Epithelial cell of esophagus (primary cell): Measurements from ENCODE around the gene KDM4C.

Source experiments
- DNase-seq: peaks from one replicate; pipeline ENCODE4 v3.0.0; 2010; ENCODE audit warnings: low read depth
- H3K4me3 ChIP-seq: 2 replicates; pipeline ENCODE4 v1.5.1; 2011; ENCODE audit warnings: mild to moderate bottlenecking, low read length, control low read depth
- TF ChIP-seq, protein P1 (sequence below): IDR thresholded peaks from 2 replicates; pipeline ENCODE4 v1.5.1; 2011; ENCODE audit warnings: low read depth, mild to moderate bottlenecking, low read length, control low read depth, inconsistent platforms; ENCODE audit not compliant: insufficient read depth; ENCODE audit errors: missing control alignments

Gene KDM4C

DNA sequence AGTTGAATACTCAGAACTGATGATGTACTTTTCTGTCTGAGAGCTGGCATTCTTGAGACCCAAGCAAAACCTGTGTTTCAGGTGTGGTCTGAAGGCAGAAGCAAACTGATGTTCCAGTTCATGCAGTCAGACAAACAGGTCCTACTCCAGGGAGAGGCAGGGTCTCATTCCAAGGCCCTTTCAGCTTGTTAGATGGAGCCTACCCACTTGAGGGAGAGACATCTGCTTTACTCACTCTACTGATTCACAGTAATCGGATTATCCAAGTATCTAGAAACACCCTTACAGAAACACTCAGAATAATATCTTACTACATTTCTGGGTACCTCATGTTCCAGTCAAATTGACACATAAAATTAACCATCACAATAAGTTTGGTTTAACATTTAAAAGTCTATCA lies 207.8 kb downstream of the KDM4C start:
- H3K4me3 ChIP-seq: no peak overlapping the region
- no peak for DNase-seq
- TF ChIP-seq, protein P1, sequence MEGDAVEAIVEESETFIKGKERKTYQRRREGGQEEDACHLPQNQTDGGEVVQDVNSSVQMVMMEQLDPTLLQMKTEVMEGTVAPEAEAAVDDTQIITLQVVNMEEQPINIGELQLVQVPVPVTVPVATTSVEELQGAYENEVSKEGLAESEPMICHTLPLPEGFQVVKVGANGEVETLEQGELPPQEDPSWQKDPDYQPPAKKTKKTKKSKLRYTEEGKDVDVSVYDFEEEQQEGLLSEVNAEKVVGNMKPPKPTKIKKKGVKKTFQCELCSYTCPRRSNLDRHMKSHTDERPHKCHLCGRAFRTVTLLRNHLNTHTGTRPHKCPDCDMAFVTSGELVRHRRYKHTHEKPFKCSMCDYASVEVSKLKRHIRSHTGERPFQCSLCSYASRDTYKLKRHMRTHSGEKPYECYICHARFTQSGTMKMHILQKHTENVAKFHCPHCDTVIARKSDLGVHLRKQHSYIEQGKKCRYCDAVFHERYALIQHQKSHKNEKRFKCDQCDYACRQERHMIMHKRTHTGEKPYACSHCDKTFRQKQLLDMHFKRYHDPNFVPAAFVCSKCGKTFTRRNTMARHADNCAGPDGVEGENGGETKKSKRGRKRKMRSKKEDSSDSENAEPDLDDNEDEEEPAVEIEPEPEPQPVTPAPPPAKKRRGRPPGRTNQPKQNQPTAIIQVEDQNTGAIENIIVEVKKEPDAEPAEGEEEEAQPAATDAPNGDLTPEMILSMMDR: no peak

DNA sequence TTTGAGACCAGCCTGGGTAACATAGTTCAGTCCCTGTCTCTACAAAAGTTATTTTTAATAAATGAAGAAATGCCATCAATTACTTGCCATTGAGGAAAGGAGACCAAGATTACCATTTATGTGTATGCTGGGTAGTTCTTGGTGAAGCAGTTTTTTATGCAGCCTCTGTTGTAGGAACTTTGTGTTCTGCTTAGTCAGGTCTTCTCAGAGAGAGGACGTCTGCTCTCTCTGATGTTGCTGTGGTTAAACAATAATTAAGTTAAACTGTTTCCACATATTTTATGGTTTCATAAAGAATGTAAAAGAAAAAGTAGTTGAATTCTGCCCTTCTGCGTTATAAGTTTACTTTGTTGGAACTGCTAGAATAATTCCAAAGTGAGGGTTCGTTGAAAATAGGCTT lies 210.5 kb downstream of the KDM4C start:
- no peak overlapping the region for H3K4me3 ChIP-seq
- no peak for DNase-seq
- TF ChIP-seq, protein P1: no peak

DNA sequence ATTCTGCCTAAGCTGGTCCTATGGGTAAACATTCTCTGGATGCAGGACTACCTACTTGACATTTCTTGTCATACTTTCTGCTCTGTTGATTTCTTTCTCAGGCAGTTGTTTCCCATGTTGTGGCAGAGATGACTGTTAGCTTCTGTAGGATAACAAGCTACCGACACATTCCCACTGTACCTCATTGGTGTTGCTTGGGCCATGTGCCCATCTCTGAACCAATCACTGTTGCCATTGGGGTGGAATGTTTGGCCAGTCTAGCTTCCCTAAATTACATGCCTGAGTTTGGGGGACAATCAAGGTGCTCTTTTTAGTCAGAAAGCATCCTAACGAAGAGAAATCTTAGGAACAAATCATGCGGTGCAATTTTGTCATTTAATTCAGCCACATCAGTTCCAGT lies 212.0 kb downstream of the KDM4C start:
- no peak for DNase-seq
- TF ChIP-seq, protein P1: no peak
- H3K4me3 ChIP-seq: no peak overlapping the region

DNA sequence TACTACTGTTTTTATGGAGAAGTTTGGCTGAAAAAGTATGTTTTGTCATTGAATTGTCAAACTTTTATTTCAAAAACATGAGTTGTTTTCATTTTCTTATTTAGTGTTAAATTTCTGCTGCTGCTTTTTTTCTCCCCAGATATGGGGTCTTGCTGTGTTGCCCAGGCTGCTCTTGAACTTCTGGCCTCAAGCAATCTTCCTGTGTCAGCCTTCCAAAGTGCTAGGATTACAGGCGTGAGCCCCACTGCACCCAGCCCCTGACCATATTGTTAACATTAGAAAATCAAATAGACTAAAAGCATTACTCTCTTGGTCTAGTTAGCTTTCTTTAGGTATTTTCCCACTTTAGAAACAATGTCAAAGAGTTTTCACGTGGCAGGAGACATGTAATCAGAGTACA lies 215.3 kb downstream of the KDM4C start:
- no peak overlapping the region for H3K4me3 ChIP-seq
- TF ChIP-seq, protein P1: no peak
- no peak for DNase-seq

DNA sequence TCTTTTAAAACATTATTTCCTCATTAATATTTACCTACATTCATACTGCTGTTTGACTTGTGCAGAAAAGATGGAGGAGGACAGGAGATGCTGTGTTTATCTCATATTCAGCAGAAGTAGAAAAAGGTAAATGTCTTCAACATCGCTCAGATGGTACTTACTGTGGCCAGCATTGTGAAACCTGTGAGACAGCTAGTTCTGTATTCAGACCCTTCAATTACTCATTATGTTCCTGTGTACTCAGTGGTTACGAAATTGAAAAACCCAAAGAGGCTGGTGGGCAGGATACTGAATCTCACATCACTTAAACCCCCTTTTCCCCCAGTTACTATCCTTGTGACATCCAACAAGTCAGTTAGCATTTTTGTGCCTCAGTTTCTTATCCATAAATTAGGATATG lies 216.0 kb downstream of the KDM4C start:
- DNase-seq: peak; percentile 69
- TF ChIP-seq, protein P1: no peak
- H3K4me3 ChIP-seq: no peak overlapping the region

DNA sequence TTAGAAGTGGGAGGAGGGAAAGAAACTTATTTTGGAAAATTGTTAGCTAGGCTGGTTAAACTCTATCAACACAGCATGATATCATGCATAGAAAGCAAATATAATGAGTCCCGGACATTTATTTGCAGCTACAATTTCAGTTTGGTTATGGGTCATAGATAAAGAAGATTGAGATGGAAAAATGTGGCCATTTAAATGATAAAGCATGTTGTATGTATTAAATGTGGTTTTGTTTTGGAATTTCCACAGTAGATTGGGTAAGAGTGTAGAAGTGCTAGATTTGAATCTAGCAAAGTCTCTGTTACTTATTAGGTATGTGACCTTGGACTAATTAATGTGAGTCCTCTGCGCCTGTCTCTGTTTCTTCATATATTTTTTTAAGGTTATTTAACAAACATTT lies 217.4 kb downstream of the KDM4C start:
- no peak for DNase-seq
- TF ChIP-seq, protein P1: no peak

DNA sequence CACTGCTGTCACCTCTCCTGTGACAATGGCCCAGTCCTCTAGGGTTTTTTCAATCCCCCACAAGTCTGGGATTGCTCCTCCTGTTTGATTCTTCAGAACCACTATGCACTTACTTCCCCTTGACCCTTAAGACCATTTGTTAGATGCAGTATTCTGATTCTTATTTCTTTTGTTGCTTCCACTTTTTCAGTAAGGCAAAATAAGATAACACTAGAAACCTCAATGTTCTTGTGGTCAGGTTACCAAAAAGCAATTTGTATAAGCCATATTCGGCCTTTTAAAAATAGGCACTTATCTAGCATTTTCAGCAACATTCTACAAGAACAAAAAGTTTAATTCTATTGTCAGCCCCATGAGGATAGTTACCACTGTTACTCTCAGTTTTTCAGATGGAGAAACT lies 220.0 kb downstream of the KDM4C start:
- H3K4me3 ChIP-seq: no peak overlapping the region
- TF ChIP-seq, protein P1: no peak
- no peak for DNase-seq

More for the DNA sequence above, 217.4 kb downstream of the KDM4C start:
- no peak overlapping the region for H3K4me3 ChIP-seq
